Gastrocnemius medialis (tissue), 4 donors: Measurements from ENCODE around the gene NEK11. TPM values are rescaled to one million over a fixed set of nuclear protein-coding genes. Genes with fewer than 3 reads are reported as not detected.
"Not testable (repeated sequence)": the region's sequence is repeated elsewhere in the genome, so short reads cannot be mapped to it uniquely, and the experiment has no call there.

Source experiments
- ATAC-seq, 2 donors: fragments of 150-250 bp; one replicate each; pipeline ENCODE4 v1.9.1; 2016
- DNase-seq, 2 donors: peaks; one replicate each; pipeline ENCODE4 v3.0.0-alpha.2; 2019
- H3K27ac ChIP-seq, 4 donors: fragments of 200-600 bp; sonication (generic); 1 replicate in 1 of 4; 2 replicates in 3 of 4; pipeline ENCODE4 v1.5.1; 2016 to 2018; ENCODE audit warnings: mild to moderate bottlenecking in 2 of 4, moderate library complexity in 1 of 4
- H3K27me3 ChIP-seq, 3 donors: fragments of 200-600 bp; sonication (generic) in 2 of 3; 1 replicate in 1 of 3; 2 replicates in 2 of 3; pipeline versions ENCODE4 v1.5.1 to v1.6.0; 2016 to 2019; ENCODE audit warnings: mild to moderate bottlenecking in 1 of 3, moderate library complexity in 1 of 3
- H3K36me3 ChIP-seq, 2 donors: fragments of 200-600 bp; sonication (generic) in 1 of 2; one replicate each; pipeline ENCODE4 v1.5.1; 2017 to 2018
- H3K4me1 ChIP-seq, 2 donors: fragments of 200-600 bp; sonication (generic) in 1 of 2; one replicate each; pipeline ENCODE4 v1.5.1; 2016 to 2017; ENCODE audit warnings: mild to moderate bottlenecking in 2 of 2
- H3K4me3 ChIP-seq, 4 donors: fragments of 200-600 bp; sonication (generic) in 3 of 4; 1 replicate in 1 of 4; 2 replicates in 3 of 4; pipeline ENCODE4 v1.5.1; 2016 to 2019; ENCODE audit warnings: mild to moderate bottlenecking in 2 of 4
- H3K9me3 ChIP-seq, 3 donors: fragments of 200-600 bp; sonication (generic) in 2 of 3; 1 replicate in 1 of 3; 2 replicates in 2 of 3; pipeline ENCODE4 v1.5.1; 2016 to 2019
- POLR2A ChIP-seq, 2 donors: fragments of 450-650 bp; IDR thresholded peaks; one replicate each; pipeline ENCODE4 v1.6.1; 2017; ENCODE audit warnings: antibody characterized with exemption in 2 of 2, mild to moderate bottlenecking in 2 of 2, moderate library complexity in 2 of 2
- in situ Hi-C, 4 donors: fragments of 200-750 bp; cut with MboI; loops; one replicate each; pipeline versions ENCODE4 v1.15.0 to v1.8.0; 2017; ENCODE audit warnings: low sequenced_read_pairs in 4 of 4
- intact Hi-C: fragments of 100-400 bp; cut with DNase I; formaldehyde crosslinking; loops from one replicate; pipeline ENCODE4 v1.15.1; 2023; ENCODE audit warnings: low total_unique reads
- total RNA-seq, 4 donors: library from RNA; depleted of rRNA; stranded (reverse); fragments of >200 nt; gene quantifications; one replicate each; pipeline versions ENCODE4 v1.1.0 to v1.2.3, GENCODE V29; 2016
- TF ChIP-seq, protein P1 (sequence below), 5 experiments: fragments of 450-650 bp in 3 of 5; fragments of 200-600 bp in 2 of 5; sonication (generic) in 2 of 5; IDR thresholded peaks in 4 of 5; conservative IDR thresholded peaks in 1 of 5; 1 replicate in 4 of 5; 2 replicates in 1 of 5; pipeline ENCODE4 v1.5.1; 2016 to 2019; ENCODE audit warnings: antibody characterized with exemption in 5 of 5, mild to moderate bottlenecking in 3 of 5, moderate library complexity in 3 of 5

The NEK11 gene
- total RNA-seq, 4 donors from 2014 or later = 2.1 to 5.2 (median 2.5) TPM

DNA sequence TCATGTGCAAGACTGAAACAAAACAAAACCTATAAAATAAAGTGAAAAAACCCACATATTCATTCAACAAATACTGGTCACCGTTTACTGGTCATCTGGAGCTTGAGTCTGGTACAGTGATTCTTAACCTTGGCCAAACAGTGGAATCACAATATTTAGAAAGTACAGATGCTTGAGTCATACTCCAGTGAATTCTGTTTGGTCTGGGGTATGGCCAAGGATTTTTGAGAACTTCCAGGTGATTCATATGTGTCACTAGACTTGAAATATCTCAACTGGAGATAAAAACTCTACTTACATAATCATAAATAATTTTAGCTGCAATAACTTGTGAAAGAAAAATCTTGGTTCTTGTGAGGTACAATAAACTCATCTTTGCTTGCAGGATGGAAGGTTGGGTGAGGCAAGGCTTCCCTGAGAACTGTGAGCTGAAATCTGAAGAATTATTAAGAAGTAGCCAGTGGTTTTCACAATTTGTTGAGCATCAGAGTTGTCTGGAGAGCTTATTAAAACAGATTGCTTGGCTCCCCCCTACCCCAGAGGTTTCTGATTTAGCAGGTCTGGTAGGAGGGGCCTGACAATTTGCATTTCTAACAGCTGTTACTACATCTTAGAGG, 9.6 kb downstream of the NEK11 start:
- H3K4me1 ChIP-seq = no peaks in the 10 kb centered on the region
- no peaks in the 10 kb centered on the region for H3K9me3 ChIP-seq
- no peaks in the 10 kb centered on the region for H3K36me3 ChIP-seq
- ATAC-seq = no peak
- no peak overlapping the region for H3K27ac ChIP-seq
- no peaks in the 10 kb centered on the region for H3K27me3 ChIP-seq
- intact Hi-C loops = no loop called here
- in situ Hi-C loops = loop anchor here in 1 of 4 donors (25.0 kb wide), 1 partner anchor 1001 kb away; the partner anchor contains the start of gene CPNE4
- TF ChIP-seq, protein P1, sequence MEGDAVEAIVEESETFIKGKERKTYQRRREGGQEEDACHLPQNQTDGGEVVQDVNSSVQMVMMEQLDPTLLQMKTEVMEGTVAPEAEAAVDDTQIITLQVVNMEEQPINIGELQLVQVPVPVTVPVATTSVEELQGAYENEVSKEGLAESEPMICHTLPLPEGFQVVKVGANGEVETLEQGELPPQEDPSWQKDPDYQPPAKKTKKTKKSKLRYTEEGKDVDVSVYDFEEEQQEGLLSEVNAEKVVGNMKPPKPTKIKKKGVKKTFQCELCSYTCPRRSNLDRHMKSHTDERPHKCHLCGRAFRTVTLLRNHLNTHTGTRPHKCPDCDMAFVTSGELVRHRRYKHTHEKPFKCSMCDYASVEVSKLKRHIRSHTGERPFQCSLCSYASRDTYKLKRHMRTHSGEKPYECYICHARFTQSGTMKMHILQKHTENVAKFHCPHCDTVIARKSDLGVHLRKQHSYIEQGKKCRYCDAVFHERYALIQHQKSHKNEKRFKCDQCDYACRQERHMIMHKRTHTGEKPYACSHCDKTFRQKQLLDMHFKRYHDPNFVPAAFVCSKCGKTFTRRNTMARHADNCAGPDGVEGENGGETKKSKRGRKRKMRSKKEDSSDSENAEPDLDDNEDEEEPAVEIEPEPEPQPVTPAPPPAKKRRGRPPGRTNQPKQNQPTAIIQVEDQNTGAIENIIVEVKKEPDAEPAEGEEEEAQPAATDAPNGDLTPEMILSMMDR (IDR thresholded peaks at IDR 0.05 in 4 of 5, conservative IDR thresholded peaks at IDR 0.05 in 1 of 5) = no peak
- no peak for TF ChIP-seq POLR2A (IDR thresholded peaks at IDR 0.05)
- no peak for DNase-seq
- H3K4me3 ChIP-seq = no peak overlapping the region

DNA sequence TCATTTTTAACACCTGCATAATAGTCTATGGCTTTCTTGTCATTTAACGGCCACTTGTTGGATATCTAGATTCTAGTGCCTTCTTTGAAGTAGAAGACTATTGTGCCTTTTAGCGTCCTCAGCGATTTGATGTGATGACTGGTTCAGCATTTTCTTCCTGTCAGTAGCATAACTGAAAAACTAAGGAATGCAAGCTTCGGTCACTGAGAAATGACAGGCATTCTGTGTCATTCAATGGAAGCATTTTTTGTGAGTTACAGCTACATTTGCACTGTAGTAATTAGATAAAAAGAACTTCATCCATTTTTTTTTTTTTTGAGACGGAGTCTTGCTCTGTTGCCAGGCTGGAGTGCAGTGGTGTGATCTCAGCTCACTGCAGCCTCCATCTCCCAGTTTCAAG, 10.3 kb downstream of the NEK11 start:
- TF ChIP-seq, protein P1 (IDR thresholded peaks at IDR 0.05 in 4 of 5, conservative IDR thresholded peaks at IDR 0.05 in 1 of 5) = no peak
- TF ChIP-seq POLR2A (IDR thresholded peaks at IDR 0.05) = no peak
- Histone ChIP-seq H3K27me3 (no peaks in the 10 kb centered on the region), H3K9me3 (no peaks in the 10 kb centered on the region), H3K27ac (no peak overlapping the region), H3K4me1 (no peaks in the 10 kb centered on the region), H3K4me3 (no peak overlapping the region), H3K36me3 (no peaks in the 10 kb centered on the region)
- DNase-seq (no peak), ATAC-seq (no peak)
- in situ Hi-C loops (loop anchor here in 1 of 4 donors (25.0 kb wide), 1 partner anchor 1000 kb away; the partner anchor contains the start of gene CPNE4), intact Hi-C loops (no loop called here)

DNA sequence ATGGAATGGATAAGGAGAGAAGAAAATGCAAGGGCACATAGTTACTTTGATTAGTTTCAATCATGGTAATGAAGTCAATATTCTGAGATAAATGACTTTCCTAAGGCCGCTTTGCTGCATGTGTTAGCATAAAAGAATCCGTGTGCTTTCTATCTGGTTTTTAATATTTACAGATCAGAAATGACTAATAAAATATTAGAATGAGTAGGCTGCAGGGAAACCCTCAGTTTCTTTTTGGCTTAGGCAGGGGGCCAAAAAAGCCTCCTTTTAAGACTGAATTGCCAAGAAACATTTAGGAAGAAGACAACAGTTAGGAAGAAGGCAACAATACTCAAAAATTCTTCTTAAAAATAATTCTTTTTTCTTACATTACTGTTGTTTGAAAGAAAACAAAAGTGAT, 11.6 kb downstream of the NEK11 start:
- Histone ChIP-seq H3K27me3 (no peaks in the 10 kb centered on the region), H3K4me3 (no peak overlapping the region), H3K27ac (no peak overlapping the region), H3K36me3 (no peaks in the 10 kb centered on the region), H3K4me1 (no peaks in the 10 kb centered on the region), H3K9me3 (no peaks in the 10 kb centered on the region)
- intact Hi-C loops (no loop called here), in situ Hi-C loops (loop anchor here in 1 of 4 donors (25.0 kb wide), 1 partner anchor 999 kb away; the partner anchor contains the start of gene CPNE4)
- ATAC-seq = no peak
- no peak for TF ChIP-seq POLR2A (IDR thresholded peaks at IDR 0.05)
- TF ChIP-seq, protein P1 (IDR thresholded peaks at IDR 0.05 in 4 of 5, conservative IDR thresholded peaks at IDR 0.05 in 1 of 5) = no peak
- DNase-seq = no peak

DNA sequence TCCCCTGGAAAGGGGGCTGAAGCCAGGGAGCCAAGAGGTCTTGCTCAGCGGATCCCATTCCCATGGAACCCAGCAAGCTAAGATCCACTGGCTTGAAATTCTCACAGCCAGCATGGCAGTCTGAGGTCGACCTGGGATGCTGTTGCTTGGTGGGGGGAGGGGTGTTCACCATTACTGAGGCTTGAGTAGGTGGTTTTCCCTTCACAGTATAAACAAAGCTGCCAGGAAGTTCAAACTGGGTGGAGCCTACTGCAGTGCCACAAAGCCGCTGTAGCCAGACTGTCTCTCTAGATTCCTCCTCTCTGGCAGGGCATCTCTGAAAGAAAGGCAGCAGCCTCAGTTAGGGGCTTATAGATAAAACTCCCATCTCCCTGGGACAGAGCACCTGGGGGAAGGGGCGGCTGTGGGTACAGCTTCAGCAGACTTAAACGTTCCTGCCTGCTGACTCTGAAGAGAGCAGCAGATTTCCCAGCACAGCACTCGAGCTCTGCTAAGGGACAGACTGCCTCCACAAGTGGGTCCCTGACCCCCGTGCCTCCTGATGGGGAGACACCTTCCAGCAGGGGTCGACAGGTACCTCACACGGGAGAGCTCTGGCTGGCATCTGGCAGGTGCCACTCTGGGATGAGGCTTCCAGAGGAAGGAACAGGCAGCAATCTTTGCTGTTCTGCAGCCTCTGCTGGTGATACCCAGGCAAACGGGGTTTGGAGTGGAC, 15.8 kb downstream of the NEK11 start:
- in situ Hi-C loops = loop anchor here in 1 of 4 donors (25.0 kb wide), 1 partner anchor 995 kb away; the partner anchor contains the start of gene CPNE4
- DNase-seq, ATAC-seq, H3K9me3 ChIP-seq, H3K4me1 ChIP-seq, H3K4me3 ChIP-seq, H3K36me3 ChIP-seq, H3K27me3 ChIP-seq, intact Hi-C loops, H3K27ac ChIP-seq: not testable (repeated sequence)

DNA sequence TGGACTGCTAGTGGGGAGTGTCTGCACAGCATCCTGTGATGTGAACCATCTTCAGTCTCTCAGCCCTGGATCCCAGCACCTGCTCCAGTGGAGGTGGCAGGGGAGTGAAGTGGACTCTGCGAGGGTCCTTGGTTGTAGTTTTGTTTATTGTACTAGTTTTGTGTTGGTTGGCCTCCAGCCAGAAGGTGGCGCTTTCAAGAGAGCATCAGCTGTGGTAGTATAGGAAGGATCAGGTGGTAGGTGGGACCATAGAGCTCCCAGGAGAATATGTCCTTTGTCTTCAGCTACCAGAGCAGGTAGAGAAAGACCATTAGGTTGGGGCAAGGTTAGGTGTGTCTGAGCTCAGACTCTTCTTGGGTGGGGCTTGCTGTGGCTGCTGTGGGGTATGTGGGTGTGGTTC, 20.9 kb downstream of the NEK11 start:
- Histone ChIP-seq H3K27me3 (no peaks in the 10 kb centered on the region), H3K4me1 (no peaks in the 10 kb centered on the region), H3K36me3 (no peaks in the 10 kb centered on the region), H3K27ac (no peak overlapping the region), H3K4me3 (no peak overlapping the region), H3K9me3 (no peaks in the 10 kb centered on the region)
- TF ChIP-seq, protein P1 (IDR thresholded peaks at IDR 0.05 in 4 of 5, conservative IDR thresholded peaks at IDR 0.05 in 1 of 5) = no peak
- intact Hi-C loops = no loop called here
- DNase-seq (no peak), ATAC-seq (no peak)
- in situ Hi-C loops = loop anchor here in 1 of 4 donors (25.0 kb wide), 1 partner anchor 990 kb away; the partner anchor contains the start of gene CPNE4
